GM21423 (cell line): ENCODE results near the gene GIMAP2.
"Not testable (repeated sequence)": the region's sequence is repeated elsewhere in the genome, so short reads cannot be mapped to it uniquely, and the experiment has no call there.

ENCODE experiments used
- ATAC-seq: cut with Tn5 transposase; IDR thresholded peaks from one replicate; pipeline ENCODE4 v1.9.1; 2021; ENCODE audit warnings: mild to moderate bottlenecking, moderate library complexity; ENCODE audit not compliant: unreplicated experiment

GIMAP2 gene

GRCh38 chr7:150685219-150686029 lies at the start of gene GIMAP2:
TSS of gene GIMAP2 (plus strand) at chr7:150685706. CDS start at chr7:150687060, 1,354 bp downstream.
- ATAC-seq = peak; percentile 98

GRCh38 chr7:150641854-150642253 lies 43.7 kb upstream of the GIMAP2 start:
- ATAC-seq = no peak

- no peak for ATAC-seq
These were observed 42.6 kb upstream of the GIMAP2 start for GRCh38 chr7:150642926-150643325.

- ATAC-seq = no peak
These were observed 40.1 kb upstream of the GIMAP2 start for GRCh38 chr7:150645259-150646020.

GRCh38 chr7:150648353-150649079 lies 37.0 kb upstream of the GIMAP2 start:
- ATAC-seq = no peak

- ATAC-seq = no peak
These were observed 36.5 kb upstream of the GIMAP2 start for GRCh38 chr7:150649080-150649385.

GRCh38 chr7:150654692-150655091 lies 30.8 kb upstream of the GIMAP2 start:
- ATAC-seq = no peak

- no peak for ATAC-seq
These were observed 29.5 kb upstream of the GIMAP2 start for GRCh38 chr7:150656047-150656446.

- ATAC-seq = no peak
These were observed 28.0 kb upstream of the GIMAP2 start for GRCh38 chr7:150657526-150657925.

GRCh38 chr7:150660939-150661613 lies 24.4 kb upstream of the GIMAP2 start:
- ATAC-seq = no peak

GRCh38 chr7:150662821-150663220 lies 22.7 kb upstream of the GIMAP2 start:
- not testable (repeated sequence) for ATAC-seq

- ATAC-seq = peak; percentile 29
These were observed 21.6 kb upstream of the GIMAP2 start for GRCh38 chr7:150663802-150664494.

- ATAC-seq = no peak
These were observed 20.3 kb upstream of the GIMAP2 start for GRCh38 chr7:150665089-150665748.

- no peak for ATAC-seq
These were observed 19.6 kb upstream of the GIMAP2 start for GRCh38 chr7:150665896-150666295.

GRCh38 chr7:150666412-150666811 lies 19.1 kb upstream of the GIMAP2 start:
- no peak for ATAC-seq

GRCh38 chr7:150668472-150668911 lies 17.0 kb upstream of the GIMAP2 start:
- peak; percentile 78 for ATAC-seq

GRCh38 chr7:150668977-150669376 lies 16.5 kb upstream of the GIMAP2 start:
- no peak for ATAC-seq

GRCh38 chr7:150671798-150672585 lies 13.5 kb upstream of the GIMAP2 start:
- not testable (repeated sequence) for ATAC-seq

GRCh38 chr7:150675714-150676113 lies 9.8 kb upstream of the GIMAP2 start:
- no peak for ATAC-seq
